OCI-LY3 (cell line): ENCODE measurements around the gene HNRNPA3.
A peak's percentile ranks its signal among the peaks of the same experiment; 100 is the strongest.

Experiments used
- H2AFZ ChIP-seq: fragments of 200-600, 300-600 bp; shearing (Covaris generic); 2 replicates; pipeline ENCODE4 v1.6.0; 2014; ENCODE audit warnings: antibody characterized with exemption, low read depth, low read length
- H3K27ac ChIP-seq: fragments of 200-600, 300-600 bp; sonication (generic); 2 replicates; pipeline ENCODE4 v1.5.1; 2014; ENCODE audit warnings: mild to moderate bottlenecking, low read length, moderate library complexity, mixed read lengths
- H3K27me3 ChIP-seq: fragments of 200-600, 300-600 bp; sonication (generic); 2 replicates; pipeline ENCODE4 v1.6.1; 2014; ENCODE audit warnings: low read depth, low read length, mixed read lengths
- H3K36me3 ChIP-seq: fragments of 200-600, 300-600 bp; sonication (generic); replicated peaks from 2 replicates; pipeline ENCODE3; 2014; ENCODE audit warnings: low read depth, low read length, mixed read lengths
- H3K4me1 ChIP-seq: fragments of 300-600, 200-600 bp; sonication (generic); 2 replicates; pipeline ENCODE4 v1.6.1; 2014; ENCODE audit warnings: low read length, mixed read lengths
- H3K4me2 ChIP-seq: fragments of 200-600, 300-600 bp; sonication (generic); 2 replicates; pipeline ENCODE4 v1.6.1; 2014; ENCODE audit warnings: low read length, mixed read lengths
- H3K4me3 ChIP-seq: fragments of 300-600, 200-600 bp; sonication (generic); 2 replicates; pipeline ENCODE4 v1.5.1; 2014; ENCODE audit warnings: antibody characterized with exemption, mild to moderate bottlenecking, low read length, moderate library complexity
- H3K79me2 ChIP-seq: fragments of 300-600, 200-600 bp; shearing (Covaris generic); 2 replicates; pipeline ENCODE4 v1.6.1; 2014; ENCODE audit warnings: mild to moderate bottlenecking, low read length, mixed read lengths
- H3K9ac ChIP-seq: fragments of 300-600, 200-600 bp; shearing (Covaris generic); 2 replicates; pipeline ENCODE4 v1.6.0; 2014; ENCODE audit warnings: mild to moderate bottlenecking, low read length, moderate library complexity
- H3K9me3 ChIP-seq: fragments of 200-600, 300-600 bp; shearing (Covaris generic); 2 replicates; pipeline ENCODE4 v1.6.1; 2014; ENCODE audit warnings: low read length, mixed read lengths; ENCODE audit not compliant: insufficient read depth
- H4K20me1 ChIP-seq: fragments of 200-600, 300-600 bp; sonication (generic); 2 replicates; pipeline ENCODE4 v1.6.1; 2016; ENCODE audit warnings: low read length, mixed read lengths; ENCODE audit not compliant: insufficient read depth
- CTCF ChIP-seq: fragments of 200-600, 300-600 bp; sonication (generic); IDR thresholded peaks from 2 replicates; pipeline ENCODE4 v1.5.1; 2014; ENCODE audit warnings: antibody characterized with exemption, low read length, low read depth
- EZH2phosphoT487 ChIP-seq: fragments of 200-600 bp; shearing (Covaris generic); IDR thresholded peaks from 2 replicates; pipeline ENCODE4 v1.6.1; 2018; ENCODE audit warnings: antibody characterized with exemption, mixed run types, low read depth

Gene HNRNPA3

GRCh38 chr2:177263451-177264208, 51.0 kb downstream of the HNRNPA3 start:
- peak overlapping the region; percentile 88 for H3K4me3 ChIP-seq
- H3K79me2 ChIP-seq: peaks cover 58% of the 10 kb centered on the region
- no peaks in the 10 kb centered on the region for H3K27me3 ChIP-seq
- H3K9ac ChIP-seq: peak overlapping the region; percentile 94
- H3K4me2 ChIP-seq: peak overlapping the region; percentile 89
- H3K27ac ChIP-seq: peak overlapping the region; percentile 89
- peak; percentile 74 for TF ChIP-seq CTCF
- no peak for TF ChIP-seq EZH2phosphoT487
- peaks cover 34% of the 10 kb centered on the region for H4K20me1 ChIP-seq
- H3K36me3 ChIP-seq: peaks cover 3% of the 10 kb centered on the region
- peaks cover 24% of the 10 kb centered on the region for H3K4me1 ChIP-seq
- H2AFZ ChIP-seq: peak overlapping the region; percentile 15; the same call in 1 of the 2 replicates
- no peaks in the 10 kb centered on the region for H3K9me3 ChIP-seq

DNA sequence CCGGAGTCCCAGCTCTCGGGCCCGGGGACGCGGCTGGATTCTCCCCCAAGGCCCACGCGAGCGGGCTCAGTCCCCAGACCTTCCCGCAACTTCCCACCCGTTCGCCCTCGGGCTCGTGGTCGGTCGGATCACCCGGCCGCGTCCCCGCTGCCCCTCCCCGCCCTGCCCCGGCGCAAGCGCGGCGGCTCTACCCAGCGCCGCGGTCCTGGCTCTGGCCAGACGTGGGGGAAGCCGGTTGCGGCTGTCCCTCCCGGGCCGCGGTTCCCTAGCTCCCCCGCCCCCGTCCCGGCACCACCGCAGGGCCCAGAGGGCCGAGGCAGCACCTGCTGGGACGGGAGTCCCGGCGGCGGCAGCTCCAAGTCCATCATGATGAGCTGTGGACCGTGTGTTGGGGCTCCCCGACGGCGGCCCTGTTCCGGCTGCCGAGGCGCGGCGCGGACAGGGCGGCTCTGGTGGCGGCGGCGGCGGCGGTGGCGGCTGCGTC, 51.7 kb downstream of the HNRNPA3 start:
- no peaks in the 10 kb centered on the region for H3K9me3 ChIP-seq
- H4K20me1 ChIP-seq: peaks cover 30% of the 10 kb centered on the region
- H3K27ac ChIP-seq: peak overlapping the region; percentile 89
- peak overlapping the region; percentile 88 for H3K4me3 ChIP-seq
- peaks cover 52% of the 10 kb centered on the region for H3K79me2 ChIP-seq
- 0 out of 2 replicates have a peak overlapping the region, but pooled peaks have one; percentile 15 for H2AFZ ChIP-seq
- TF ChIP-seq EZH2phosphoT487: no peak
- no peak for TF ChIP-seq CTCF
- H3K9ac ChIP-seq: peak overlapping the region; percentile 94
- H3K4me1 ChIP-seq: peaks cover 24% of the 10 kb centered on the region
- H3K4me2 ChIP-seq: peak overlapping the region; percentile 89
- H3K27me3 ChIP-seq: no peaks in the 10 kb centered on the region
- H3K36me3 ChIP-seq: no peaks in the 10 kb centered on the region

DNA sequence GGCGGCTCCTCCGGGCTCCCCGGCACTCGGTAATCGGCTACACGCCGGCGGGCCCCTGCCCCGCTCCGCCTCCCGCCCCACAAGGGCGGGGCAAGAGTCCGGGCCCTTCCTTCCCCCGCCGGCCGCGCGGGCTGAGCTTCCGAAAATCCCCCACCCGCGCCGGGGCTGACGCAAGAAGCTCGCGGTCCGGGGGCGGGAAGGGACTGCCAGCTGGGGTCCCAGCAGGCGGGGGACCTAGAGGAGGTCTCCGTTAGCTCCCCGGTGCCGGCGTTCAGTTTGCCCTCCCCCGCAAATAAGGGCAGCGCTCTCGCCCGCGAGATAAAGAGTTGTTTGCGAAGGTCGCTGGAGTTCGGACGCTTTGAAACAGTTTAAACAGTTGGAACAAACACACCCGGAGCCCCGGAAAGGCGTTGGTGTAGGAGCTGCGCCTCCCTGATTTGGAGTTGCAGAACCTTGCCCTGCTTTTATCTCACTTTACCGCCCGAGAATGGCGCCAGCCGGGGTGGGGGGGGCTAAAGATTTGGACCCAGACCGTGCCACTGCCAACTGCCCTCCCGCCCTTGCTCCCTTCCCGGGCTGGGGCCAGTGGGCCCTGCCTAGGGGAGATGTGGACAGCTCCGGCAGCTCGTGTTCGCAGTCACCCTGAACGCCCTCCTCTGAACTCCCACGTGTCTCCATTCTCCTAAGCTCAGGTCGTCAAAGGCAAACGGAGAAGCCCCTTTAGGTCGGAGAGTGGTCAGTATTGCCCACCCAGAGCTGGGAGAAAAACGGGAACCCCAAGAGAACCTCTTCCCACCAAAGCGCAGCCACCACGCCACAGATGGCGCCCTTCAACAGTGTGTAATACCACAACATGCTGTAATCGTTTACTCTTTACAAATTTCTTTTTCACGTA, 52.3 kb downstream of the HNRNPA3 start, which contains the start of gene NFE2L2:
NFE2L2 (minus strand) TSS at position 35 of the 895 bp plus-strand sequence. CDS start 151 bp downstream, outside the sequence.
- peak within 1 kb of the TSS; percentile 96 for H3K4me2 ChIP-seq
- peaks cover 24% of the 10 kb centered on the region for H3K4me1 ChIP-seq
- peaks cover 30% of the 10 kb centered on the region for H4K20me1 ChIP-seq
- H2AFZ ChIP-seq: peak within 1 kb of the TSS; percentile 91
- TF ChIP-seq EZH2phosphoT487 (no peak), CTCF (peak; percentile 64)
- H3K4me3 ChIP-seq: peak within 1 kb of the TSS; percentile 88
- peak within 1 kb of the TSS; percentile 89 for H3K27ac ChIP-seq
- H3K9ac ChIP-seq: peak within 1 kb of the TSS; percentile 94
- H3K79me2 ChIP-seq: peaks cover 45% of the 10 kb centered on the region
- no peaks in the 10 kb centered on the region for H3K9me3 ChIP-seq
- H3K27me3 ChIP-seq: no peaks in the 10 kb centered on the region
- no peaks in the 10 kb centered on the region for H3K36me3 ChIP-seq
